ENCODE measurements around the gene C10orf53.

- TF ChIP-seq CTCF (conservative IDR thresholded peaks at IDR 0.05 in 1 of 2, IDR thresholded peaks at IDR 0.05 in 1 of 2; ENCODE audit: low read depth in 1 of 2, low read length in 2 of 2) (no peak), EZH2 (IDR thresholded peaks at IDR 0.05; ENCODE audit: low read length, missing control alignments) (no peak)
Measured at GRCh38 chr10:49662169-49662830, 17.2 kb upstream of the C10orf53 start.
